ENCODE data around the gene CUL5.
"Not testable (repeated sequence)": the region's sequence is repeated elsewhere in the genome, so short reads cannot be mapped to it uniquely, and the experiment has no call there.

The CUL5 gene

GRCh38 chr11:108025387-108026080 lies 16.8 kb downstream of the CUL5 start:
- DNase-seq: no peak

- DNase-seq: no peak
These were observed 18.4 kb downstream of the CUL5 start for GRCh38 chr11:108027057-108027456.

GRCh38 chr11:108028822-108029441 lies 20.2 kb downstream of the CUL5 start:
- DNase-seq: not testable (repeated sequence)

- DNase-seq: not testable (repeated sequence)
These were observed 22.9 kb downstream of the CUL5 start for GRCh38 chr11:108031604-108032003.

GRCh38 chr11:108032800-108033199 lies 24.1 kb downstream of the CUL5 start:
- DNase-seq: no peak

- DNase-seq: no peak
These were observed 25.3 kb downstream of the CUL5 start for GRCh38 chr11:108034034-108034433.

- no peak for DNase-seq
These were observed 26.3 kb downstream of the CUL5 start for GRCh38 chr11:108034952-108035351.

GRCh38 chr11:108035690-108036089 lies 27.0 kb downstream of the CUL5 start:
- no peak for DNase-seq

GRCh38 chr11:108037211-108037610 lies 28.5 kb downstream of the CUL5 start:
- DNase-seq: no peak

GRCh38 chr11:108037636-108038035 lies 28.9 kb downstream of the CUL5 start:
- no peak for DNase-seq

- no peak for DNase-seq
These were observed 39.6 kb downstream of the CUL5 start for GRCh38 chr11:108048269-108048668.

GRCh38 chr11:108062336-108062735 lies 53.6 kb downstream of the CUL5 start:
- no peak for DNase-seq

GRCh38 chr11:108063410-108063809 lies 54.7 kb downstream of the CUL5 start:
- DNase-seq: no peak

- no peak for DNase-seq
These were observed 61.2 kb downstream of the CUL5 start for GRCh38 chr11:108069947-108070346.

- DNase-seq: no peak
These were observed 76.1 kb downstream of the CUL5 start for GRCh38 chr11:108084811-108085210.

- DNase-seq: no peak
These were observed 77.0 kb downstream of the CUL5 start for GRCh38 chr11:108085672-108086071.

- no peak for DNase-seq
These were observed 83.4 kb downstream of the CUL5 start for GRCh38 chr11:108092134-108092533.

- DNase-seq: no peak
These were observed 84.6 kb downstream of the CUL5 start for GRCh38 chr11:108093128-108093904.

GRCh38 chr11:108097179-108097578 lies 88.5 kb downstream of the CUL5 start:
- DNase-seq: no peak

GRCh38 chr11:108101090-108101775 lies 92.5 kb downstream of the CUL5 start:
- no peak for DNase-seq

GRCh38 chr11:108111126-108111525 lies 102.4 kb downstream of the CUL5 start:
- no peak for DNase-seq

GRCh38 chr11:108112057-108112456 lies 103.4 kb downstream of the CUL5 start:
- DNase-seq: no peak

- DNase-seq: no peak
These were observed 106.9 kb downstream of the CUL5 start for GRCh38 chr11:108115500-108116140.
